Lower leg skin (tissue), 4 donors: ENCODE results near the gene APBB2. TPM values are rescaled to one million over a fixed set of nuclear protein-coding genes. Genes with fewer than 3 reads are reported as not detected.

Experiments used
- DNase-seq, 2 donors: peaks; one replicate each; pipeline ENCODE4 v3.0.0-alpha.2; 2019; ENCODE audit warnings: low spot score in 2 of 2
- H3K4me3 ChIP-seq: fragments of 200-600 bp; sonication (generic); 2 replicates; pipeline ENCODE4 v1.5.1; 2017; ENCODE audit warnings: mild to moderate bottlenecking, low read depth; ENCODE audit not compliant: poor library complexity, severe bottlenecking
- CTCF ChIP-seq, 3 donors: fragments of 450-650 bp; IDR thresholded peaks; one replicate each; pipeline ENCODE4 v1.5.1; 2016; ENCODE audit warnings: antibody characterized with exemption in 3 of 3, mild to moderate bottlenecking in 3 of 3, moderate library complexity in 2 of 3
- POLR2A ChIP-seq, 2 donors: fragments of 450-650 bp; IDR thresholded peaks; one replicate each; pipeline ENCODE4 v1.6.1; 2016 to 2017; ENCODE audit warnings: antibody characterized with exemption in 2 of 2, mild to moderate bottlenecking in 1 of 2, moderate library complexity in 1 of 2
- WGBS, 2 donors: methylation state at CpG; one replicate each; pipeline ENCODE4 v1.1.5; 2018; 5-methylcytosine and 5-hydroxymethylcytosine counted together
- intact Hi-C: fragments of 100-400 bp; cut with DNase I; formaldehyde crosslinking; loops from one replicate; pipeline ENCODE4 v1.15.0; 2023; ENCODE audit warnings: low total_unique reads
- total RNA-seq, 4 donors: library from RNA; depleted of rRNA; stranded (reverse); fragments of >200 nt; gene quantifications; one replicate each; pipeline ENCODE4 v1.1.0, GENCODE V29; 2016

APBB2 gene
- total RNA-seq, 4 donors from 2014 or later = 24.0 to 49.2 (median 43.3) TPM

DNA sequence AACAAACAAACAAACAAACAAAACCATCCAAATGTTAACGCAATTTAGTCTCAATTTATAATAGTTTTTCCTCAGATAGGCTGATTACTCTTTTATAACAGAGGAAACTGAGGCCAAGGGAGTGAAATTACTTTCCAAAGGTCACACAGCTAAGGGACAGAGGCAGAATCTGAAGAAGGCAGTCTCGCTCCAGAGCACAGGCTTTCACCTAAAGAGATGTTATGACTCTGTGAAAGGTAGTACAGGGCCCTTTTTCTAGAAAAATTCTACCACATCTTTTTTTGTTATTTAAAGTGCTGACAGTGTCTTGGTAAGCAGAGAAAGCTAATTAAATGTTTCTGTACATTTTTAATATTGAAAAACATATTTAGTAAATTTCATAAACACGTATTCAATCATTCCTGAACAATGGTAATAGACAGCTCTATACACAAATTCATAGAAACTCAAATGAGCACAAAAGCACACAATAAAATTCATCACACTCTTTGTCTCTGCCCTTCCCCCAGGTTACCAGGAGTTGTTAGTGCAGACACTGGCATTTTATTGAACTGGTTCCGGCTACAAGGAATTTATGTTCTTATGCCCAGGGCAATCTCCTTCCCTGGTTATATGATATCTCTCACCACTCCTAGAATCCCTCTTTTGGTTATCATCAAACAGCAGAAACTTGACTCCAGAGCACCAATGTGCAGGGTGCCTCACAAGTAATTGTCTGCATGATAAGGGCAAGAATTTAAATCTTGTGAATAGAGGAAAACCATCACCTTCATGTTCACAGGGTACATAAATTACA is 7.7 kb upstream of the APBB2 start:
- H3K4me3 ChIP-seq = no peak overlapping the region

GRCh38 chr4:41219421-41219950 is 5.1 kb upstream of the APBB2 start:
- 67 to 71% methylated on average over 3 of the region's 3 CpGs for WGBS, 2 donors
- no peak overlapping the region for H3K4me3 ChIP-seq
- no peak for TF ChIP-seq POLR2A (IDR thresholded peaks at IDR 0.05)
- TF ChIP-seq CTCF (IDR thresholded peaks at IDR 0.05) = no peak
- no peak for DNase-seq
- intact Hi-C loops = no loop called here

More for the DNA sequence above, 7.7 kb upstream of the APBB2 start:
- no peak for DNase-seq
- WGBS, 2 donors = 85 to 90% methylated on average over 4 of the region's 4 CpGs
- TF ChIP-seq CTCF (IDR thresholded peaks at IDR 0.05) (no peak), POLR2A (IDR thresholded peaks at IDR 0.05) (no peak)
- intact Hi-C loops = no loop called here

DNA sequence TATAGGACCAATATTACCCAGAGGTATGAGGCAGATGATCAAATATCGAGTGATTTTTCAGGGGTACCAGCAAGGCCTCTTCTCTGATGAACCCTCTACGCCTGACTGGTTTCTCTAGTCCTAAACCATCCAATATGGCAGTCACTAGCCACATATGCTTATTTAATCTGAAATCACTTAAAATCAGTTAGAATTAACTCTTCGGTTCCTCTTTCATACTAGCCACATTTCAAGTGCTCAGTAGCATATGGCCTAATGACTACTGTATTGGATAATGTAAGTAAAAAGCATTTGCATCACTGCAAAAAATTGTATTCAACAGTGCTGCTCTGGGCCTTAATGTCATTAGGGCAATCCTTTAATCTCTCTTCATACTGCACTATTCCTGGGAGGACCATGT is 4.4 kb upstream of the APBB2 start:
- DNase-seq = no peak
- 96 to 97% methylated on average over 3 of the region's 3 CpGs for WGBS, 2 donors
- intact Hi-C loops = no loop called here
- no peak for TF ChIP-seq CTCF (IDR thresholded peaks at IDR 0.05)
- no peak for TF ChIP-seq POLR2A (IDR thresholded peaks at IDR 0.05)
- no peak overlapping the region for H3K4me3 ChIP-seq

- no peak for DNase-seq
- no peak for TF ChIP-seq POLR2A (IDR thresholded peaks at IDR 0.05)
- TF ChIP-seq CTCF (IDR thresholded peaks at IDR 0.05) = no peak
- WGBS, 2 donors = 76 to 82% methylated on average over 2 of the region's 2 CpGs
- no peak overlapping the region for H3K4me3 ChIP-seq
- intact Hi-C loops = no loop called here
Measured at GRCh38 chr4:41217374-41217773, 3.0 kb upstream of the APBB2 start.

DNA sequence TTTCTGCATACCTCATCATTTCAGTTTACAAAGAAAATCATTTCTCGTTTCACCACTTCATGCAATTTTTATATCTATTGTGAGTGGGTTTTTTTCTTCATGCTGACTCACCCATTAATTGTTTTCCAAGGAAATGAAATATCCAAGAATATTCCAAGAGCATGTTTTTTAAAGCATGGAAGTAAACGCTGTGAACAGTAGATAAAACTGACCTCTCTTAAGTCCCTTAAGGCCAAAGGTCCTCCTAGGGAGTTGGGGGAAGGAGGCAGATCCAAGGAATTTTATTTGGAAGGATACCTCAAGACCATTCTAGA is 2.6 kb upstream of the APBB2 start:
- intact Hi-C loops = no loop called here
- 9 to 12% methylated on average over 2 of the region's 2 CpGs for WGBS, 2 donors
- DNase-seq = no peak
- no peak for TF ChIP-seq POLR2A (IDR thresholded peaks at IDR 0.05)
- no peak for TF ChIP-seq CTCF (IDR thresholded peaks at IDR 0.05)
- H3K4me3 ChIP-seq = no peak overlapping the region
